Endothelial cell of umbilical vein (primary cell): ENCODE results near the gene SLC14A1. TPM values are rescaled to one million over a fixed set of nuclear protein-coding genes. Genes with fewer than 3 reads are reported as not detected.
"Not testable (repeated sequence)": the region's sequence is repeated elsewhere in the genome, so short reads cannot be mapped to it uniquely, and the experiment has no call there.

Experiments
- BruUV-seq: library from RNA; stranded (reverse); fragments of 400-500 nt; replicated peaks from 2 replicates; lab custom pipeline; 2021; lab: Mats Ljungman, UMichigan
- CTCF ChIA-PET: fragments of 300-600, 350-600 bp; sonication (Branson Sonifier 250); formaldehyde crosslinking; loops from one replicate; lab custom pipeline; 2021; ENCODE audit warnings: antibody characterized with exemption, inconsistent platforms; lab: Charles Lee
- POLR2A ChIA-PET: fragments of 300-600, 350-600 bp; sonication (Branson Sonifier 250); formaldehyde crosslinking; loops from one replicate; lab custom pipeline; 2021; ENCODE audit warnings: antibody characterized with exemption, inconsistent platforms; lab: Charles Lee
- DNase-seq: peaks from one replicate; pipeline ENCODE4 v3.0.0-alpha.2; 2011; ENCODE audit warnings: low read depth, low spot score
- FAIRE-seq: peaks from 2 replicates; lab custom pipeline; 2011; peaks lifted over from hg19 to GRCh38; lab: Jason Lieb, UNC
- H2AFZ ChIP-seq: 2 replicates; pipeline ENCODE4 v1.6.0; 2012; ENCODE audit warnings: low read depth, low read length, control low read depth, inconsistent platforms
- H3K27ac ChIP-seq: 2 replicates; pipeline ENCODE4 v1.5.1; 2011; ENCODE audit warnings: low read depth, mild to moderate bottlenecking, control low read depth, low read length, moderate library complexity; ENCODE audit not compliant: insufficient read depth
- H3K27me3 ChIP-seq, 2 experiments: 2 replicates each; pipeline versions ENCODE4 v1.6.0 to v1.6.1; 2011; ENCODE audit warnings: low read length in 2 of 2, mixed read lengths in 1 of 2; ENCODE audit not compliant: control insufficient read depth in 2 of 2, insufficient read depth in 2 of 2
- H3K36me3 ChIP-seq, 2 experiments: 2 replicates in 1 of 2; 3 replicates in 1 of 2; pipeline ENCODE4 v1.5.1; 2011; ENCODE audit warnings: low read length in 2 of 2, mild to moderate bottlenecking in 1 of 2, moderate library complexity in 1 of 2; ENCODE audit not compliant: control insufficient read depth in 2 of 2, insufficient read depth in 2 of 2; ENCODE audit errors: extremely low read depth in 1 of 2
- H3K4me1 ChIP-seq: 3 replicates; pipeline ENCODE4 v1.5.1; 2011; ENCODE audit warnings: mild to moderate bottlenecking, low read length; ENCODE audit not compliant: control insufficient read depth, insufficient read depth; ENCODE audit errors: extremely low read depth
- H3K4me2 ChIP-seq: 2 replicates; pipeline ENCODE4 v1.6.1; 2011; ENCODE audit warnings: low read length, control low read depth, mixed read lengths; ENCODE audit not compliant: insufficient read depth
- H3K4me3 ChIP-seq, 3 experiments: fragments of 200-600 bp in 1 of 3; sonication (generic), shearing (Covaris generic) in 1 of 3; replicated peaks in 1 of 3; 2 replicates each; pipeline ENCODE4 v1.5.1; 2011 to 2016; ENCODE audit warnings: control low read depth in 3 of 3, low read length in 3 of 3, mild to moderate bottlenecking in 2 of 3, inconsistent platforms in 1 of 3, low read depth in 1 of 3, moderate library complexity in 1 of 3; ENCODE audit not compliant: insufficient read depth in 1 of 3
- H3K79me2 ChIP-seq: 2 replicates; pipeline ENCODE4 v1.6.0; 2012; ENCODE audit warnings: low read length, inconsistent platforms; ENCODE audit not compliant: control insufficient read depth, insufficient read depth
- H3K9ac ChIP-seq: replicated peaks from 2 replicates; pipeline ENCODE3; 2011; ENCODE audit warnings: low read length, control low read depth; ENCODE audit not compliant: insufficient read depth; ENCODE audit errors: extremely low read depth
- H3K9me1 ChIP-seq: replicated peaks from 3 replicates; pipeline ENCODE4 v1.6.0; 2011; ENCODE audit warnings: mild to moderate bottlenecking, low read length; ENCODE audit not compliant: control insufficient read depth, insufficient read depth; ENCODE audit errors: extremely low read depth
- H3K9me3 ChIP-seq: replicated peaks from 2 replicates; pipeline ENCODE4 v1.5.1; 2012; ENCODE audit warnings: low read length, inconsistent platforms; ENCODE audit not compliant: control insufficient read depth, insufficient read depth
- H4K20me1 ChIP-seq: replicated peaks from 2 replicates; pipeline ENCODE3; 2011; ENCODE audit warnings: mild to moderate bottlenecking, low read length; ENCODE audit not compliant: control insufficient read depth, insufficient read depth; ENCODE audit errors: extremely low read depth
- CTCF ChIP-seq, 2 donors: IDR thresholded peaks; 1 replicate in 1 of 2; 2 replicates in 1 of 2; pipeline ENCODE4 v1.5.1; 2011; ENCODE audit warnings: low read length in 2 of 2, mild to moderate bottlenecking in 2 of 2, moderate library complexity in 2 of 2, control low read depth in 1 of 2, inconsistent platforms in 1 of 2, low read depth in 1 of 2; ENCODE audit not compliant: insufficient read depth in 1 of 2; ENCODE audit errors: extremely low read depth in 1 of 2
- EZH2 ChIP-seq: IDR thresholded peaks from 2 replicates; pipeline ENCODE4 v1.6.1; 2012; ENCODE audit warnings: borderline replicate concordance, low read depth, mild to moderate bottlenecking, moderate library complexity, low read length, inconsistent platforms; ENCODE audit not compliant: severe bottlenecking
- FOS ChIP-seq: IDR thresholded peaks from 2 replicates; pipeline ENCODE4 v1.6.1; 2011; ENCODE audit warnings: mild to moderate bottlenecking, low read length, moderate library complexity, borderline replicate concordance; ENCODE audit not compliant: insufficient read depth
- GATA2 ChIP-seq: IDR thresholded peaks from 2 replicates; pipeline ENCODE4 v1.7.0; 2011; ENCODE audit warnings: low read depth, mild to moderate bottlenecking, moderate library complexity, mixed read lengths, low read length; ENCODE audit not compliant: insufficient read length, insufficient read depth
- JUN ChIP-seq: IDR thresholded peaks from 2 replicates; pipeline ENCODE4 v1.6.1; 2011; ENCODE audit warnings: borderline replicate concordance, low read depth; ENCODE audit not compliant: insufficient read length, insufficient read depth
- MAX ChIP-seq: IDR thresholded peaks from 2 replicates; pipeline ENCODE4 v1.6.1; 2011; ENCODE audit not compliant: insufficient read depth, insufficient read length
- MYC ChIP-seq: IDR thresholded peaks from one replicate; pipeline ENCODE4 v1.6.1; 2011; ENCODE audit warnings: mild to moderate bottlenecking, low read depth, low read length
- POLR2A ChIP-seq: IDR thresholded peaks from 2 replicates; pipeline ENCODE4 v1.6.1; 2012; ENCODE audit warnings: low read depth, mild to moderate bottlenecking, control low read depth, low read length
- POLR2AphosphoS5 ChIP-seq: IDR thresholded peaks from 2 replicates; pipeline ENCODE4 v1.6.1; 2012; ENCODE audit warnings: low read depth, mild to moderate bottlenecking, control low read depth, low read length, moderate library complexity; ENCODE audit not compliant: insufficient read depth
- dilution Hi-C: fragments of 300-500 bp; cut with MboI; formaldehyde crosslinking; loops from one replicate; pipeline ENCODE4 v1.15.0; 2019; ENCODE audit warnings: low sequenced_read_pairs; ENCODE audit not compliant: extremely low pct_ligation_motif_present
- intact Hi-C: fragments of 100-400 bp; cut with micrococcal nuclease; formaldehyde crosslinking; loops from one replicate; pipeline ENCODE4 v1.10.0; 2022
- polyA plus RNA-seq, 4 experiments: library from polyadenylated mRNA; depleted of rRNA in 3 of 4; stranded (reverse) in 3 of 4; unstranded in 1 of 4; fragments of >200 nt; gene quantifications; 2 replicates each; pipeline versions ENCODE4 v1.2.1 to v1.2.3, GENCODE V29; 2011 to 2012; ENCODE audit warnings: missing spikeins in 1 of 4
- total RNA-seq: library from RNA; stranded (reverse); gene quantifications from 2 replicates; pipeline ENCODE4 v1.2.3, GENCODE V29; 2021

SLC14A1 gene
- total and polyA plus RNA-seq, 2 donors (not counting 3 experiments of a cell fraction or from before 2014, with no cell fraction given): not detected

- no TSS peak for BruUV-seq
- H3K27me3 ChIP-seq: peaks cover 15 to 28% of the 10 kb centered on the region in 2 experiments
- FAIRE-seq (no peak), DNase-seq (no peak)
- no peak overlapping the region for H3K4me2 ChIP-seq
- TF ChIP-seq CTCF (IDR thresholded peaks at IDR 0.05; ENCODE audit: extremely low read depth in 1 of 2, insufficient read depth in 1 of 2, low read depth in 1 of 2, low read length in 2 of 2): no peak
- TF ChIP-seq POLR2A: no peak
- no peak for TF ChIP-seq JUN
- no peak for TF ChIP-seq MAX
- TF ChIP-seq POLR2AphosphoS5: no peak
- TF ChIP-seq GATA2: no peak
- no peak for TF ChIP-seq MYC
- TF ChIP-seq FOS: no peak
- TF ChIP-seq EZH2: no peak
- dilution Hi-C loops: no loop called here
- no peak overlapping the region for H3K4me3 ChIP-seq
- H3K9ac ChIP-seq: no peak overlapping the region
- H3K36me3 ChIP-seq: no peaks in the 10 kb centered on the region
- no peak overlapping the region for H3K27ac ChIP-seq
- intact Hi-C loops: loop anchor here (2.0 kb wide), 1 partner anchor 82 kb away; no protein-coding TSS in a partner anchor
- CTCF ChIA-PET: interaction anchor here (0.7 to 3.2 kb wide), 3 partner anchors 12 to 123 kb away, joined by 3 to 19 read pairs (median 9); no protein-coding TSS in a partner anchor
- H3K4me1 ChIP-seq: peaks cover 30% of the 10 kb centered on the region
- no peaks in the 10 kb centered on the region for H3K79me2 ChIP-seq
- no peak overlapping the region for H2AFZ ChIP-seq
- no peaks in the 10 kb centered on the region for H3K9me3 ChIP-seq
- POLR2A ChIA-PET: no interaction called here
- no peaks in the 10 kb centered on the region for H3K9me1 ChIP-seq
- H4K20me1 ChIP-seq: no peaks in the 10 kb centered on the region
Measured at GRCh38 chr18:45757005-45757404, 33.0 kb downstream of the SLC14A1 start.

GRCh38 chr18:45757644-45758043, 33.7 kb downstream of the SLC14A1 start:
- H3K79me2 ChIP-seq, BruUV-seq, DNase-seq, FAIRE-seq, H3K9me3 ChIP-seq, POLR2A ChIA-PET, H4K20me1 ChIP-seq, H3K9me1 ChIP-seq, H2AFZ ChIP-seq, H3K4me2 ChIP-seq, dilution Hi-C loops, H3K27ac ChIP-seq, H3K4me3 ChIP-seq, H3K9ac ChIP-seq, H3K36me3 ChIP-seq: not testable (repeated sequence)
- intact Hi-C loops: loop anchor here (2.0 kb wide), 1 partner anchor 81 kb away; no protein-coding TSS in a partner anchor
- CTCF ChIA-PET: interaction anchor here (0.7 kb wide), 1 partner anchor 18 kb away, joined by 3 read pairs; no protein-coding TSS in a partner anchor
- Histone ChIP-seq H3K4me1 (peaks cover 30% of the 10 kb centered on the region), H3K27me3 (peaks cover 12 to 21% of the 10 kb centered on the region in 2 experiments)
